Karpas-422 (cell line): Measurements from ENCODE around the gene TP53BP2. TPM values are rescaled to one million over a fixed set of nuclear protein-coding genes. Genes with fewer than 3 reads are reported as not detected.
"Not testable (repeated sequence)": the region's sequence is repeated elsewhere in the genome, so short reads cannot be mapped to it uniquely, and the experiment has no call there.

Experiments used
- DNase-seq: peaks from one replicate; pipeline ENCODE4 v3.0.0-alpha.2; 2015
- H2AFZ ChIP-seq: fragments of 200-600 bp; sonication (generic); 2 replicates; pipeline ENCODE4 v1.6.1; 2014; ENCODE audit warnings: antibody characterized with exemption, low read length, mixed read lengths
- H3K27ac ChIP-seq: fragments of 200-600 bp; sonication (generic); 2 replicates; pipeline ENCODE4 v1.5.1; 2014; ENCODE audit warnings: mild to moderate bottlenecking, low read length, moderate library complexity
- H3K27me3 ChIP-seq: fragments of 200-600 bp; sonication (generic); 2 replicates; pipeline ENCODE4 v1.6.1; 2014; ENCODE audit warnings: low read length, mixed read lengths
- H3K36me3 ChIP-seq: fragments of 200-600 bp; sonication (generic); 2 replicates; pipeline ENCODE4 v1.6.1; 2014; ENCODE audit warnings: low read length, mixed read lengths; ENCODE audit not compliant: insufficient read depth
- H3K4me1 ChIP-seq: fragments of 200-600 bp; sonication (generic); 2 replicates; pipeline ENCODE4 v1.6.1; 2014; ENCODE audit warnings: mild to moderate bottlenecking, low read length, mixed read lengths
- H3K4me2 ChIP-seq: fragments of 200-600 bp; sonication (generic); 2 replicates; pipeline ENCODE4 v1.6.1; 2014; ENCODE audit warnings: low read length, low read depth, mild to moderate bottlenecking; ENCODE audit not compliant: poor library complexity, severe bottlenecking
- H3K4me3 ChIP-seq: fragments of 200-600 bp; sonication (generic); 2 replicates; pipeline ENCODE4 v1.5.1; 2014; ENCODE audit warnings: mild to moderate bottlenecking, antibody characterized with exemption, low read length, mixed read lengths
- H3K79me2 ChIP-seq: fragments of 200-600 bp; sonication (generic); 2 replicates; pipeline ENCODE4 v1.6.1; 2014; ENCODE audit warnings: mild to moderate bottlenecking, low read length, mixed read lengths
- H3K9ac ChIP-seq: fragments of 200-600 bp; sonication (generic); 2 replicates; pipeline ENCODE4 v1.6.0; 2014; ENCODE audit warnings: low read length
- H3K9me2 ChIP-seq: fragments of 200-600 bp; sonication (generic), shearing (Covaris generic); replicated peaks from 2 replicates; pipeline ENCODE4 v1.6.0; 2014; ENCODE audit warnings: mild to moderate bottlenecking, low read length, moderate library complexity; ENCODE audit not compliant: insufficient read depth
- H3K9me3 ChIP-seq: fragments of 300-700, 200-600 bp; sonication (generic); 2 replicates; pipeline ENCODE4 v1.6.1; 2014; ENCODE audit warnings: low read length, mixed read lengths
- H4K20me1 ChIP-seq: fragments of 200-600 bp; sonication (generic); 2 replicates; pipeline ENCODE4 v1.6.1; 2014; ENCODE audit warnings: mild to moderate bottlenecking, antibody characterized with exemption, low read length, low read depth; ENCODE audit not compliant: insufficient read depth
- total RNA-seq: library from RNA; depleted of rRNA; stranded (reverse); fragments of >200 nt; shearing (Covaris generic); gene quantifications from 2 replicates; pipeline ENCODE4 v1.2.3, GENCODE V29; 2014; ENCODE audit warnings: low replicate concordance

Gene TP53BP2
- total RNA-seq, 1 experiment from 2014 or later = 1.5 TPM

- no peak overlapping the region for H3K27ac ChIP-seq
- H3K4me3 ChIP-seq = no peak overlapping the region
- no peaks in the 10 kb centered on the region for H3K36me3 ChIP-seq
- no peak overlapping the region for H2AFZ ChIP-seq
- H3K9me3 ChIP-seq = peaks cover 4% of the 10 kb centered on the region; the same call in 1 of the 2 replicates
- H3K9me2 ChIP-seq = no peaks in the 10 kb centered on the region
- no peak for DNase-seq
- H3K4me2 ChIP-seq = no peak overlapping the region
- no peaks in the 10 kb centered on the region for H3K27me3 ChIP-seq
- no peaks in the 10 kb centered on the region for H4K20me1 ChIP-seq
- H3K9ac ChIP-seq = no peak overlapping the region
- H3K4me1 ChIP-seq = no peaks in the 10 kb centered on the region
- no peaks in the 10 kb centered on the region for H3K79me2 ChIP-seq
These were observed 33.0 kb upstream of the TP53BP2 start for GRCh38 chr1:223878598-223879325.

- Histone ChIP-seq H3K9ac (no peak overlapping the region), H3K36me3 (no peaks in the 10 kb centered on the region), H2AFZ (no peak overlapping the region), H3K4me2 (no peak overlapping the region), H3K9me2 (no peaks in the 10 kb centered on the region), H3K4me1 (no peaks in the 10 kb centered on the region), H3K4me3 (no peak overlapping the region), H4K20me1 (no peaks in the 10 kb centered on the region), H3K27me3 (no peaks in the 10 kb centered on the region), H3K27ac (no peak overlapping the region), H3K79me2 (no peaks in the 10 kb centered on the region), H3K9me3 (peaks cover 4% of the 10 kb centered on the region; the same call in 1 of the 2 replicates)
- DNase-seq = no peak
These were observed 32.1 kb upstream of the TP53BP2 start for GRCh38 chr1:223877804-223878203.

- Histone ChIP-seq H3K36me3 (no peaks in the 10 kb centered on the region), H3K4me2 (no peak overlapping the region), H3K4me1 (no peaks in the 10 kb centered on the region), H3K27me3 (no peaks in the 10 kb centered on the region), H4K20me1 (no peaks in the 10 kb centered on the region), H2AFZ (no peak overlapping the region), H3K9me2 (no peaks in the 10 kb centered on the region), H3K9me3 (peaks cover 4% of the 10 kb centered on the region; the same call in 1 of the 2 replicates), H3K27ac (no peak overlapping the region), H3K9ac (no peak overlapping the region), H3K4me3 (no peak overlapping the region), H3K79me2 (no peaks in the 10 kb centered on the region)
- DNase-seq = no peak
These were observed 30.8 kb upstream of the TP53BP2 start for GRCh38 chr1:223876590-223876989.

GRCh38 chr1:223873044-223873443, 27.3 kb upstream of the TP53BP2 start:
- peaks cover 4% of the 10 kb centered on the region; the same call in 1 of the 2 replicates for H3K9me3 ChIP-seq
- no peak overlapping the region for H2AFZ ChIP-seq
- H3K27me3 ChIP-seq = no peaks in the 10 kb centered on the region
- no peaks in the 10 kb centered on the region; the same call in 1 of the 2 replicates for H3K4me1 ChIP-seq
- no peaks in the 10 kb centered on the region for H4K20me1 ChIP-seq
- no peak for DNase-seq
- no peak overlapping the region for H3K9ac ChIP-seq
- no peak overlapping the region for H3K4me2 ChIP-seq
- no peaks in the 10 kb centered on the region for H3K9me2 ChIP-seq
- no peaks in the 10 kb centered on the region for H3K36me3 ChIP-seq
- H3K4me3 ChIP-seq = no peak overlapping the region
- no peaks in the 10 kb centered on the region for H3K79me2 ChIP-seq
- H3K27ac ChIP-seq = no peak overlapping the region

- no peaks in the 10 kb centered on the region for H4K20me1 ChIP-seq
- no peak overlapping the region for H2AFZ ChIP-seq
- no peaks in the 10 kb centered on the region for H3K9me2 ChIP-seq
- H3K4me2 ChIP-seq = no peak overlapping the region
- DNase-seq = no peak
- H3K79me2 ChIP-seq = no peaks in the 10 kb centered on the region
- H3K4me1 ChIP-seq = no peaks in the 10 kb centered on the region; the same call in 1 of the 2 replicates
- peaks cover 4% of the 10 kb centered on the region; the same call in 1 of the 2 replicates for H3K9me3 ChIP-seq
- H3K27me3 ChIP-seq = no peaks in the 10 kb centered on the region
- H3K4me3 ChIP-seq = no peak overlapping the region
- no peak overlapping the region for H3K9ac ChIP-seq
- no peak overlapping the region for H3K27ac ChIP-seq
- no peaks in the 10 kb centered on the region for H3K36me3 ChIP-seq
These were observed 26.7 kb upstream of the TP53BP2 start for GRCh38 chr1:223872308-223872901.

- no peaks in the 10 kb centered on the region for H3K9me2 ChIP-seq
- no peaks in the 10 kb centered on the region for H4K20me1 ChIP-seq
- no peak overlapping the region for H2AFZ ChIP-seq
- H3K9ac ChIP-seq = no peak overlapping the region
- no peak overlapping the region for H3K27ac ChIP-seq
- no peaks in the 10 kb centered on the region for H3K27me3 ChIP-seq
- H3K4me1 ChIP-seq = no peaks in the 10 kb centered on the region; the same call in 1 of the 2 replicates
- peak overlapping the region; percentile 19; the same call in 1 of the 2 replicates for H3K4me3 ChIP-seq
- no peak for DNase-seq
- no peaks in the 10 kb centered on the region for H3K36me3 ChIP-seq
- no peaks in the 10 kb centered on the region for H3K79me2 ChIP-seq
- no peaks in the 10 kb centered on the region for H3K9me3 ChIP-seq
- no peak overlapping the region for H3K4me2 ChIP-seq
These were observed 25.1 kb upstream of the TP53BP2 start for GRCh38 chr1:223870617-223871574.

GRCh38 chr1:223864599-223865368, 19.0 kb upstream of the TP53BP2 start:
- H3K4me3 ChIP-seq, H2AFZ ChIP-seq, H3K9ac ChIP-seq, H3K4me2 ChIP-seq, DNase-seq, H3K9me2 ChIP-seq, H4K20me1 ChIP-seq, H3K79me2 ChIP-seq, H3K9me3 ChIP-seq, H3K4me1 ChIP-seq, H3K36me3 ChIP-seq, H3K27me3 ChIP-seq, H3K27ac ChIP-seq: not testable (repeated sequence)
